HepG2 (cell line): ENCODE results near the gene NEXMIF. TPM values are rescaled to one million over a fixed set of nuclear protein-coding genes. Genes with fewer than 3 reads are reported as not detected.

Source experiments
- ATAC-seq: fragments of 200-7000 bp; cut with Tn5 transposase; 3 replicates; pipeline ENCODE4 v1.9.1; 2020; ENCODE audit warnings: mild to moderate bottlenecking, moderate library complexity
- BruUV-seq: library from RNA; stranded (reverse); fragments of 400-500 nt; replicated peaks from 2 replicates; lab custom pipeline; 2021; lab: Mats Ljungman, UMichigan
- CTCF ChIA-PET: fragments of 300-600 bp; formaldehyde crosslinking; extraction: SDS; loops from one replicate; lab custom pipeline; 2021; ENCODE audit warnings: low total read pairs, inconsistent platforms, low intra/inter-chr PET ratio; lab: Yijun Ruan, JAX
- POLR2A ChIA-PET: fragments of 350-600 bp; sonication (Branson Sonifier 250); formaldehyde crosslinking; loops from one replicate; lab custom pipeline; 2020; ENCODE audit warnings: antibody characterized with exemption, inconsistent platforms; lab: Yijun Ruan, JAX
- DNase-seq: peaks from one replicate; pipeline ENCODE4 v3.0.0-alpha.2; 2015; ENCODE audit warnings: low spot score
- FAIRE-seq: peaks from 3 replicates; lab custom pipeline; 2011; peaks lifted over from hg19 to GRCh38; lab: Jason Lieb, UNC
- H2AFZ ChIP-seq: one replicate; pipeline ENCODE4 v1.6.1; 2011; ENCODE audit warnings: low read length, inconsistent platforms
- H3K27ac ChIP-seq: fragments of 300-600 bp; 3 replicates; pipeline ENCODE4 v1.8.0; 2011; ENCODE audit warnings: mixed run types, mild to moderate bottlenecking, mixed read lengths, low read length, inconsistent platforms; ENCODE audit not compliant: insufficient read depth; ENCODE audit errors: extremely low read length
- H3K27me3 ChIP-seq, 2 experiments: fragments of 200-600 bp in 1 of 2; 2 replicates in 1 of 2; 3 replicates in 1 of 2; pipeline versions ENCODE4 v1.6.0 to v1.8.0; 2011; ENCODE audit warnings: low read length in 2 of 2, mild to moderate bottlenecking in 2 of 2, moderate library complexity in 2 of 2, inconsistent platforms in 1 of 2; ENCODE audit not compliant: insufficient read depth in 2 of 2, control insufficient read depth in 1 of 2
- H3K36me3 ChIP-seq, 2 experiments: fragments of 200-600 bp in 1 of 2; replicated peaks in 1 of 2; 2 replicates in 1 of 2; 3 replicates in 1 of 2; pipeline versions ENCODE4 v1.5.1 to v1.8.0; 2011; ENCODE audit warnings: low read length in 2 of 2, inconsistent platforms in 1 of 2; ENCODE audit not compliant: insufficient read depth in 2 of 2, control insufficient read depth in 1 of 2
- H3K4me1 ChIP-seq: 2 replicates; pipeline ENCODE4 v1.5.1; 2012; ENCODE audit warnings: low read length, inconsistent platforms; ENCODE audit not compliant: insufficient read depth
- H3K4me2 ChIP-seq: 2 replicates; pipeline ENCODE4 v1.6.0; 2011; ENCODE audit warnings: low read depth, low read length, inconsistent platforms
- H3K4me3 ChIP-seq, 3 experiments: fragments of 200-600 bp in 1 of 3; sonication (generic), shearing (Covaris generic) in 1 of 3; replicated peaks in 1 of 3; 2 replicates each; pipeline ENCODE4 v1.5.1; 2011 to 2016; ENCODE audit warnings: low read length in 3 of 3, inconsistent platforms in 2 of 3, low read depth in 2 of 3, mild to moderate bottlenecking in 2 of 3, control low read depth in 1 of 3, mixed read lengths in 1 of 3; ENCODE audit not compliant: insufficient read depth in 1 of 3
- H3K79me2 ChIP-seq: one replicate; pipeline ENCODE4 v1.6.1; 2011; ENCODE audit warnings: low read length, inconsistent platforms; ENCODE audit not compliant: insufficient read depth
- H3K9ac ChIP-seq: 2 replicates; pipeline ENCODE4 v1.6.0; 2011; ENCODE audit warnings: mild to moderate bottlenecking, low read depth, low read length, inconsistent platforms; ENCODE audit not compliant: insufficient read depth
- H3K9me3 ChIP-seq: 2 replicates; pipeline ENCODE4 v1.5.1; 2012; ENCODE audit warnings: mild to moderate bottlenecking, low read length
- H4K20me1 ChIP-seq: 2 replicates; pipeline ENCODE4 v1.6.0; 2011; ENCODE audit warnings: inconsistent platforms, mild to moderate bottlenecking, low read length, moderate library complexity; ENCODE audit not compliant: insufficient read depth
- HCFC1 ChIP-seq: fragments of 150-350 bp; IDR thresholded peaks from 2 replicates; pipeline ENCODE4 v1.6.1; 2014; ENCODE audit warnings: low read depth, low read length
- ISL2 ChIP-seq: sonication (generic); formaldehyde crosslinking; IDR thresholded peaks from 2 replicates; pipeline ENCODE4 v1.5.0; 2020; ENCODE audit warnings: missing genetic modification reagents
- KLF12 ChIP-seq: sonication (generic); formaldehyde crosslinking; IDR thresholded peaks from 2 replicates; pipeline ENCODE4 v1.4.0; 2020; ENCODE audit warnings: missing genetic modification reagents, borderline replicate concordance
- NR2F1 ChIP-seq, 2 experiments: fragments of 450-650 bp in 1 of 2; formaldehyde crosslinking in 1 of 2; IDR thresholded peaks; 2 replicates each; pipeline versions ENCODE4 v1.5.0 to v1.6.1; 2016 to 2020; ENCODE audit warnings: mild to moderate bottlenecking in 1 of 2, missing compliant biosample characterization in 1 of 2, missing genetic modification reagents in 1 of 2, moderate library complexity in 1 of 2
- RAD21 ChIP-seq: fragments of 450-650 bp; formaldehyde crosslinking; IDR thresholded peaks from 2 replicates; pipeline ENCODE4 v1.5.0; 2020; ENCODE audit warnings: mild to moderate bottlenecking
- SMARCC2 ChIP-seq: fragments of 450-650 bp; IDR thresholded peaks from 2 replicates; pipeline ENCODE4 v1.6.1; 2017; ENCODE audit warnings: antibody characterized with exemption, mild to moderate bottlenecking
- ZNF577 ChIP-seq: sonication (generic); formaldehyde crosslinking; IDR thresholded peaks from 2 replicates; pipeline ENCODE4 v1.4.0; 2020; ENCODE audit warnings: mild to moderate bottlenecking, low read depth, missing genetic modification reagents, borderline replicate concordance
- ZNF773 ChIP-seq: sonication (generic); formaldehyde crosslinking; IDR thresholded peaks from 2 replicates; pipeline ENCODE4 v1.4.0; 2020; ENCODE audit warnings: missing genetic modification reagents, borderline replicate concordance
- ZNF839 ChIP-seq: sonication (generic); formaldehyde crosslinking; IDR thresholded peaks from 2 replicates; pipeline ENCODE4 v1.4.0; 2020; ENCODE audit warnings: missing genetic modification reagents, mild to moderate bottlenecking, borderline replicate concordance
- WGBS: methylation state at CpG from one replicate; pipeline ENCODE4 v1.1.6; 2017; ENCODE audit warnings: low lambda C conversion rate; 5-methylcytosine and 5-hydroxymethylcytosine counted together
- in situ Hi-C: cut with HindIII; loops from 2 replicates; pipeline ENCODE4 v1.10.0; 2017; ENCODE audit warnings: low pct_unique_long_range_greater_than_20kb; ENCODE audit not compliant: extremely low pct_ligation_motif_present
- intact Hi-C: fragments of 100-400 bp; cut with micrococcal nuclease; formaldehyde crosslinking; loops from one replicate; pipeline ENCODE4 v1.10.0; 2022; ENCODE audit not compliant: unreplicated experiment
- polyA plus RNA-seq, 8 experiments: library from polyadenylated mRNA; depleted of rRNA in 3 of 8; stranded (reverse) in 7 of 8; unstranded in 1 of 8; fragments of >200 nt; fragmentation: Illumina TruSeq in 4 of 8; extraction: Trizol in 4 of 8; gene quantifications; 2 replicates each; pipeline versions ENCODE4 v1.2.1 to v1.2.3, GENCODE V29; 2011 to 2016; ENCODE audit warnings: low read depth in 4 of 8, missing spikeins in 1 of 8, mixed read lengths in 1 of 8; ENCODE audit not compliant: insufficient read depth in 1 of 8
- total RNA-seq, 5 experiments: library from RNA; depleted of rRNA; stranded (reverse); fragments of >200 nt; fragmentation: Illumina TruSeq; extraction: Trizol; gene quantifications; 2 replicates each; pipeline ENCODE4 v1.2.3, GENCODE V29; 2016; ENCODE audit warnings: low read depth in 1 of 5
- TF ChIP-seq, protein P1 (sequence below): sonication (generic); formaldehyde crosslinking; IDR thresholded peaks from 2 replicates; pipeline ENCODE4 v1.4.0; 2020; ENCODE audit warnings: low read depth, mild to moderate bottlenecking, missing genetic modification reagents
- TF ChIP-seq, protein P2 (sequence below): sonication (generic); formaldehyde crosslinking; IDR thresholded peaks from 2 replicates; pipeline ENCODE4 v1.5.0; 2020; ENCODE audit warnings: mild to moderate bottlenecking, missing genetic modification reagents
- TF ChIP-seq, protein P3 (sequence below): sonication (generic); formaldehyde crosslinking; IDR thresholded peaks from 2 replicates; pipeline ENCODE4 v1.5.1; 2020; ENCODE audit warnings: missing genetic modification reagents, mild to moderate bottlenecking, borderline replicate concordance
- TF ChIP-seq, protein P4 (sequence below): sonication (generic); formaldehyde crosslinking; IDR thresholded peaks from 2 replicates; pipeline ENCODE4 v1.8.0; 2022; ENCODE audit warnings: mild to moderate bottlenecking, missing genetic modification reagents; ENCODE audit not compliant: insufficient replicate concordance
- TF ChIP-seq, protein P5 (sequence below): sonication (generic); formaldehyde crosslinking; IDR thresholded peaks from 2 replicates; pipeline ENCODE4 v1.4.0; 2020; ENCODE audit warnings: missing genetic modification reagents

The NEXMIF gene
- total and polyA plus RNA-seq, 2 of the 13 experiments (the other 11 are each of a cell fraction or from before 2014, with no cell fraction given), result under 0.01 TPM; not detected in 1

DNA sequence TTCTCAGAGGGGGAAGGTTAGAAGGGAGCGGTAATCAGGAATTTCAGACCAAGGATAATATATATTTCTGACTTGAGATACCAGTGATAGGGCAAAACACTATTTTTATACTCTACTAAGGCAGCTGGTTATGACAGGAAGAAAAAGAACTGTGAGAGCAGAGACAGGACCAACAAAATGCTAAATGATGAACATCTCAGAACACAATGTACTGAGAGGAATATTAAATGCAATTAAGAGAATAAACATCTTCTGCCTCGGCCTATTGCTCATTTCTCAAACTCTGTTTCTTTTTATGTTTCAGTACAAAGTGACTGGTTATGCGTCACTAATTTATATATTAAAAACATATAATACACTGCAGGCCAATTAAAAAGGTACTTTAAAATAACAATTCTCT, 188.8 kb downstream of the NEXMIF start:
- Histone ChIP-seq H3K27ac (no peak overlapping the region), H2AFZ (no peak overlapping the region), H3K36me3 (no peaks in the 10 kb centered on the region), H3K4me2 (no peak overlapping the region), H3K9ac (no peak overlapping the region), H3K4me3 (no peak overlapping the region), H4K20me1 (no peaks in the 10 kb centered on the region), H3K4me1 (no peaks in the 10 kb centered on the region), H3K79me2 (no peaks in the 10 kb centered on the region), H3K9me3 (no peaks in the 10 kb centered on the region), H3K27me3 (no peaks in the 10 kb centered on the region)
- ChIA-PET POLR2A (no interaction called here), CTCF (no interaction called here)
- no TSS peak for BruUV-seq
- WGBS, result 0% methylated on average over 3 of the region's 3 CpGs
- DNase-seq, result no peak
- TF ChIP-seq SMARCC2 (no peak), HCFC1 (no peak), NR2F1 (CRISPR knock-in tag; IDR thresholded peaks at IDR 0.05) (no peak), RAD21 (no peak), KLF12 (no peak), ZNF839 (CRISPR knock-in tag) (no peak), ISL2 (no peak), ZNF577 (CRISPR knock-in tag) (no peak), ZNF773 (CRISPR knock-in tag) (no peak)
- TF ChIP-seq, protein P1, sequence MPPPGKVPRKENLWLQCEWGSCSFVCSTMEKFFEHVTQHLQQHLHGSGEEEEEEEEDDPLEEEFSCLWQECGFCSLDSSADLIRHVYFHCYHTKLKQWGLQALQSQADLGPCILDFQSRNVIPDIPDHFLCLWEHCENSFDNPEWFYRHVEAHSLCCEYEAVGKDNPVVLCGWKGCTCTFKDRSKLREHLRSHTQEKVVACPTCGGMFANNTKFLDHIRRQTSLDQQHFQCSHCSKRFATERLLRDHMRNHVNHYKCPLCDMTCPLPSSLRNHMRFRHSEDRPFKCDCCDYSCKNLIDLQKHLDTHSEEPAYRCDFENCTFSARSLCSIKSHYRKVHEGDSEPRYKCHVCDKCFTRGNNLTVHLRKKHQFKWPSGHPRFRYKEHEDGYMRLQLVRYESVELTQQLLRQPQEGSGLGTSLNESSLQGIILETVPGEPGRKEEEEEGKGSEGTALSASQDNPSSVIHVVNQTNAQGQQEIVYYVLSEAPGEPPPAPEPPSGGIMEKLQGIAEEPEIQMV (CRISPR knock-in tag), result no peak
- TF ChIP-seq, protein P2, sequence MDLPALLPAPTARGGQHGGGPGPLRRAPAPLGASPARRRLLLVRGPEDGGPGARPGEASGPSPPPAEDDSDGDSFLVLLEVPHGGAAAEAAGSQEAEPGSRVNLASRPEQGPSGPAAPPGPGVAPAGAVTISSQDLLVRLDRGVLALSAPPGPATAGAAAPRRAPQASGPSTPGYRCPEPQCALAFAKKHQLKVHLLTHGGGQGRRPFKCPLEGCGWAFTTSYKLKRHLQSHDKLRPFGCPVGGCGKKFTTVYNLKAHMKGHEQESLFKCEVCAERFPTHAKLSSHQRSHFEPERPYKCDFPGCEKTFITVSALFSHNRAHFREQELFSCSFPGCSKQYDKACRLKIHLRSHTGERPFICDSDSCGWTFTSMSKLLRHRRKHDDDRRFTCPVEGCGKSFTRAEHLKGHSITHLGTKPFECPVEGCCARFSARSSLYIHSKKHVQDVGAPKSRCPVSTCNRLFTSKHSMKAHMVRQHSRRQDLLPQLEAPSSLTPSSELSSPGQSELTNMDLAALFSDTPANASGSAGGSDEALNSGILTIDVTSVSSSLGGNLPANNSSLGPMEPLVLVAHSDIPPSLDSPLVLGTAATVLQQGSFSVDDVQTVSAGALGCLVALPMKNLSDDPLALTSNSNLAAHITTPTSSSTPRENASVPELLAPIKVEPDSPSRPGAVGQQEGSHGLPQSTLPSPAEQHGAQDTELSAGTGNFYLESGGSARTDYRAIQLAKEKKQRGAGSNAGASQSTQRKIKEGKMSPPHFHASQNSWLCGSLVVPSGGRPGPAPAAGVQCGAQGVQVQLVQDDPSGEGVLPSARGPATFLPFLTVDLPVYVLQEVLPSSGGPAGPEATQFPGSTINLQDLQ (CRISPR knock-in tag), result no peak
- TF ChIP-seq, protein P3, sequence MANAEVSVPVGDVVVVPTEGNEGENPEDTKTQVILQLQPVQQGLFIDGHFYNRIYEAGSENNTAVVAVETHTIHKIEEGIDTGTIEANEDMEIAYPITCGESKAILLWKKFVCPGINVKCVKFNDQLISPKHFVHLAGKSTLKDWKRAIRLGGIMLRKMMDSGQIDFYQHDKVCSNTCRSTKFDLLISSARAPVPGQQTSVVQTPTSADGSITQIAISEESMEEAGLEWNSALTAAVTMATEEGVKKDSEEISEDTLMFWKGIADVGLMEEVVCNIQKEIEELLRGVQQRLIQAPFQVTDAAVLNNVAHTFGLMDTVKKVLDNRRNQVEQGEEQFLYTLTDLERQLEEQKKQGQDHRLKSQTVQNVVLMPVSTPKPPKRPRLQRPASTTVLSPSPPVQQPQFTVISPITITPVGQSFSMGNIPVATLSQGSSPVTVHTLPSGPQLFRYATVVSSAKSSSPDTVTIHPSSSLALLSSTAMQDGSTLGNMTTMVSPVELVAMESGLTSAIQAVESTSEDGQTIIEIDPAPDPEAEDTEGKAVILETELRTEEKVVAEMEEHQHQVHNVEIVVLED, result no peak
- TF ChIP-seq, protein P4, sequence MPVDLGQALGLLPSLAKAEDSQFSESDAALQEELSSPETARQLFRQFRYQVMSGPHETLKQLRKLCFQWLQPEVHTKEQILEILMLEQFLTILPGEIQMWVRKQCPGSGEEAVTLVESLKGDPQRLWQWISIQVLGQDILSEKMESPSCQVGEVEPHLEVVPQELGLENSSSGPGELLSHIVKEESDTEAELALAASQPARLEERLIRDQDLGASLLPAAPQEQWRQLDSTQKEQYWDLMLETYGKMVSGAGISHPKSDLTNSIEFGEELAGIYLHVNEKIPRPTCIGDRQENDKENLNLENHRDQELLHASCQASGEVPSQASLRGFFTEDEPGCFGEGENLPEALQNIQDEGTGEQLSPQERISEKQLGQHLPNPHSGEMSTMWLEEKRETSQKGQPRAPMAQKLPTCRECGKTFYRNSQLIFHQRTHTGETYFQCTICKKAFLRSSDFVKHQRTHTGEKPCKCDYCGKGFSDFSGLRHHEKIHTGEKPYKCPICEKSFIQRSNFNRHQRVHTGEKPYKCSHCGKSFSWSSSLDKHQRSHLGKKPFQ (CRISPR knock-in tag), result no peak
- TF ChIP-seq, protein P5, sequence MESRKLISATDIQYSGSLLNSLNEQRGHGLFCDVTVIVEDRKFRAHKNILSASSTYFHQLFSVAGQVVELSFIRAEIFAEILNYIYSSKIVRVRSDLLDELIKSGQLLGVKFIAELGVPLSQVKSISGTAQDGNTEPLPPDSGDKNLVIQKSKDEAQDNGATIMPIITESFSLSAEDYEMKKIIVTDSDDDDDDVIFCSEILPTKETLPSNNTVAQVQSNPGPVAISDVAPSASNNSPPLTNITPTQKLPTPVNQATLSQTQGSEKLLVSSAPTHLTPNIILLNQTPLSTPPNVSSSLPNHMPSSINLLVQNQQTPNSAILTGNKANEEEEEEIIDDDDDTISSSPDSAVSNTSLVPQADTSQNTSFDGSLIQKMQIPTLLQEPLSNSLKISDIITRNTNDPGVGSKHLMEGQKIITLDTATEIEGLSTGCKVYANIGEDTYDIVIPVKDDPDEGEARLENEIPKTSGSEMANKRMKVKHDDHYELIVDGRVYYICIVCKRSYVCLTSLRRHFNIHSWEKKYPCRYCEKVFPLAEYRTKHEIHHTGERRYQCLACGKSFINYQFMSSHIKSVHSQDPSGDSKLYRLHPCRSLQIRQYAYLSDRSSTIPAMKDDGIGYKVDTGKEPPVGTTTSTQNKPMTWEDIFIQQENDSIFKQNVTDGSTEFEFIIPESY (CRISPR knock-in tag), result no peak
- no peak for ATAC-seq
- intact Hi-C loops (no loop called here), in situ Hi-C loops (no loop called here)
- FAIRE-seq, result no peak
